GM06990 (cell line): ENCODE measurements around the gene SIPA1L3.

Experiments used
- DNase-seq: peaks from one replicate; pipeline ENCODE4 v3.0.0-alpha.2; 2011; ENCODE audit not compliant: insufficient read length; ENCODE audit errors: extremely low read depth
- H3K27me3 ChIP-seq: replicated peaks from 2 replicates; pipeline ENCODE4 v1.6.0; 2011; ENCODE audit warnings: low read length; ENCODE audit not compliant: control insufficient read depth, insufficient read depth
- H3K36me3 ChIP-seq: 2 replicates; pipeline ENCODE4 v1.5.1; 2011; ENCODE audit warnings: low read length; ENCODE audit not compliant: control insufficient read depth, insufficient read depth
- H3K4me3 ChIP-seq: replicated peaks from 2 replicates; pipeline ENCODE4 v1.5.1; 2011; ENCODE audit warnings: low read depth, mild to moderate bottlenecking, control low read depth, low read length
- CTCF ChIP-seq: IDR thresholded peaks from 2 replicates; pipeline ENCODE4 v1.5.1; 2011; ENCODE audit warnings: low read length, control low read depth, mild to moderate bottlenecking, inconsistent platforms; ENCODE audit not compliant: insufficient read depth, poor library complexity, severe bottlenecking

The SIPA1L3 gene

GRCh38 chr19:38130399-38130798, 223.4 kb downstream of the SIPA1L3 start:
- Histone ChIP-seq H3K36me3 (peaks cover 11% of the 10 kb centered on the region), H3K4me3 (no peak overlapping the region), H3K27me3 (no peaks in the 10 kb centered on the region)
- DNase-seq, result no peak
- TF ChIP-seq CTCF, result no peak

DNA sequence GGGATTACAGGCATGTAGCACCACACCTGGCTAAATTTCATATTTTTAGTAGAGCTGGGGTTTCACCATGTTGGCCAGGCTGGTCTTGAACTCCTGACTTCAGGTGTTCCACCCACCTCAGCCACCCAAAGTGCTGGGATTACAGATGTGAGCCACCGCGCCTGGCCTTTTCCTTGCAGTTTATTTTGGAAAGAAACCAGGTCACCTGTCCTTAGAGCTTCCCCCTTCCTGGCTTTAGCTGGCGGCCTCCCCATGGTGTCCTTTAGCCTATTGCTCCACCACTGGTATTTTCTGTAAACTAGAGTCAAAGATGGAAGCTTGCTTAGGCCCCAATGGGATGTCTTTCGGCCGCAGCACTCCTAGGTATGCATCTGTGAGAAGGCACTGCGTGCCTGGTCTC, 225.8 kb downstream of the SIPA1L3 start:
- no peak for TF ChIP-seq CTCF
- DNase-seq, result no peak
- H3K27me3 ChIP-seq, result no peaks in the 10 kb centered on the region
- H3K36me3 ChIP-seq, result peaks cover 12% of the 10 kb centered on the region
- no peak overlapping the region for H3K4me3 ChIP-seq

GRCh38 chr19:38133319-38133718, 226.3 kb downstream of the SIPA1L3 start:
- H3K36me3 ChIP-seq, result peaks cover 13% of the 10 kb centered on the region
- H3K27me3 ChIP-seq, result no peaks in the 10 kb centered on the region
- TF ChIP-seq CTCF, result no peak
- no peak for DNase-seq
- no peak overlapping the region for H3K4me3 ChIP-seq

DNA sequence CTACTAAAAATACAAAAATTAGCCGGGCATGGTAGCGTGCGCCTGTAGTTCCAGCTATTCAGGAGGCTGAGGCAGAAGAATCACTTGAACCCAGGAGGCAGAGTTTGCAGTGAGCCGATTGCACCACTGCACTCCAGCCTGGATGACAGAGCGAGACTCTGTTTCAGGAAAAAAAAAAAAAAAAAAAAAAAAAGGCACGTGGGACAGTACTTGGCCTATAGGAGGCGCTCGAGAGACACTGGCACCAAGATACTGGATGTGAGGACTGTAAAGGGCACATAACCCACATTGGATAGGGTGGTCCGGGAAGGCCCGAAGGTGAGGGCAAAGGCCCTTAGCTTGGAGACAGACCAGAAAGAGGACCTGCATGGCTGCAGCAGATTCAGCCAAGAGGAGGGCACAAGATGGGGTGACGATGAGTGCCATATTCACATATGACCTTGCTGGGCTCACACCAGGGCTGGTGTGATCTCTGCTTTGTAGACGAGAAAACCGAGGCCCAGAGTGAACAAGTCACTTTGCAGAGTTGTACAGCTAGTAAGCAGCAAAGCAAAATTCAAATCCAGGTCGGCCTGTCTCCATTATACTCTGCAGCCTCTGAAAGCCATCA, 227.6 kb downstream of the SIPA1L3 start:
- TF ChIP-seq CTCF, result peak; percentile 77
- DNase-seq, result no peak

GRCh38 chr19:38135150-38135998, 228.4 kb downstream of the SIPA1L3 start:
- no peak for TF ChIP-seq CTCF
- Histone ChIP-seq H3K27me3 (no peaks in the 10 kb centered on the region), H3K36me3 (peaks cover 15% of the 10 kb centered on the region), H3K4me3 (no peak overlapping the region)
- no peak for DNase-seq

More for the DNA sequence above, 227.6 kb downstream of the SIPA1L3 start:
- H3K4me3 ChIP-seq, result no peak overlapping the region
- no peaks in the 10 kb centered on the region for H3K27me3 ChIP-seq
- H3K36me3 ChIP-seq, result peaks cover 15% of the 10 kb centered on the region
